Smooth muscle cell of trachea (primary cell): Measurements from ENCODE around the gene SREK1. TPM values are rescaled to one million over a fixed set of nuclear protein-coding genes. Genes with fewer than 3 reads are reported as not detected.

Experiments used
- total RNA-seq: library from RNA; depleted of rRNA; stranded (reverse); fragments of >200 nt; gene quantifications from 2 replicates; pipeline ENCODE4 v1.2.1, GENCODE V29; 2014

SREK1 gene
- total RNA-seq: 55.9 and 80.3 TPM in 2 replicates

GRCh38 chr5:66144074-66144833, at the start of gene SREK1:
TSS of gene SREK1 (plus strand) at chr5:66144300. CDS start at chr5:66144377, 77 bp downstream.

Other genes with a start within 250 kb of the SREK1 start
- gene ERBIN, start 217.7 kb upstream of the SREK1 start, total RNA-seq: 50.8 and 68.8 TPM in 2 replicates